KMS-11 (cell line): ENCODE data around the gene VPS11.

Experiments used
- H2AFZ ChIP-seq: fragments of 200-600 bp; sonication (generic); 2 replicates; pipeline ENCODE4 v1.6.1; 2016; ENCODE audit warnings: antibody characterized with exemption, mixed run types, low read depth
- H3K27ac ChIP-seq: fragments of 200-600 bp; sonication (generic); 2 replicates; pipeline ENCODE4 v1.6.1; 2016; ENCODE audit warnings: mild to moderate bottlenecking, mixed run types
- H3K27me3 ChIP-seq: fragments of 200-600 bp; sonication (generic); 2 replicates; pipeline ENCODE4 v1.6.1; 2017; ENCODE audit warnings: mild to moderate bottlenecking, low read depth, mixed run types, moderate library complexity; ENCODE audit not compliant: insufficient read depth
- H3K36me3 ChIP-seq: fragments of 200-600 bp; sonication (generic); 2 replicates; pipeline ENCODE4 v1.6.1; 2017; ENCODE audit warnings: mild to moderate bottlenecking, mixed run types; ENCODE audit not compliant: insufficient read depth
- H3K4me1 ChIP-seq: fragments of 200-600 bp; sonication (generic); 2 replicates; pipeline ENCODE4 v1.6.1; 2016; ENCODE audit warnings: mild to moderate bottlenecking, low read depth, mixed run types; ENCODE audit not compliant: poor library complexity, severe bottlenecking
- H3K4me2 ChIP-seq: fragments of 200-600 bp; sonication (generic); 2 replicates; pipeline ENCODE4 v1.7.0; 2016; ENCODE audit warnings: mild to moderate bottlenecking, mixed run types
- H3K4me3 ChIP-seq: fragments of 200-600 bp; sonication (generic); IDR thresholded peaks from 2 replicates; pipeline ENCODE4 v1.6.1; 2017; ENCODE audit warnings: low read depth, low read length, mixed read lengths; ENCODE audit not compliant: insufficient read depth
- H3K79me2 ChIP-seq: fragments of 200-600 bp; sonication (generic); 2 replicates; pipeline ENCODE4 v1.6.1; 2016; ENCODE audit warnings: low read depth, mixed run types; ENCODE audit not compliant: insufficient read depth
- H3K9ac ChIP-seq: fragments of 200-600 bp; sonication (generic); 2 replicates; pipeline ENCODE4 v1.6.1; 2016; ENCODE audit warnings: mild to moderate bottlenecking, mixed run types
- H4K20me1 ChIP-seq: fragments of 200-600 bp; sonication (generic); 2 replicates; pipeline ENCODE4 v1.6.1; 2016; ENCODE audit warnings: mild to moderate bottlenecking, mixed run types; ENCODE audit not compliant: insufficient read depth
- TF ChIP-seq, protein P1 (sequence below): fragments of 200-600 bp; sonication (generic); conservative IDR thresholded peaks from 2 replicates; pipeline ENCODE4 v1.6.1; 2017; ENCODE audit warnings: low read depth, mild to moderate bottlenecking, antibody characterized with exemption, low read length, moderate library complexity, mixed read lengths

VPS11 gene

DNA sequence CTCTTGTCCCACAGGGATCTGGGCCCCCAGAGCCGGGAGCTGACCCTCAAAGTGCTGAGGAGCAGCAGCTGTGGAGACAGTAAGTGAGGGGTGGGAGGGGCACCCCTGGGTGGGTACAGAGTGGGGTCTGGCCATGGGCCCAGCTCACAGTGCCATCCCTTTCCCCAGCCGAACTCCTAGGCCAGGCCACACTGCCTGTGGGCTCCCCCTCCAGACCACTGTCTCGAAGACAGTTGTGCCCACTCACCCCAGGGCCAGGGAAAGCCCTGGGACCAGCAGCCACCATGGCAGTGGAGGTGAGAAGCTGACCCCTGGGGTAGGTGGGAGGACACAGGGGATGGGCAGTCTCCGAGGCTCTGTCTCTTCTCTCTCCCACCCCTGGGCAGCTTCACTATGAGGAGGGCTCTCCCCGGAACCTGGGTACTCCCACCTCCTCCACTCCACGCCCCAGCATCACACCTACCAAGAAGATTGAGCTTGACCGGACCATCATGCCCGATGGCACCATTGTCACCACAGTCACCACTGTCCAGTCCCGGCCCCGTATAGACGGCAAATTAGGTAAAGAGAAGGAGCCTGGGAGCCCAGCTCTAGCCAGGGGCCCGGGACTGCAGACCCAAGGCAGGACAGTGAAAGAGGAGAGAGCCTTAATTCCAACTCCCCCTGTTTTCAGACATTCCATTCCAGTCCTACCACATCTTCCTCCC, 44.8 kb downstream of the VPS11 start:
- Histone ChIP-seq H3K27me3 (no peaks in the 10 kb centered on the region), H3K9ac (no peak overlapping the region), H2AFZ (no peak overlapping the region), H3K4me2 (no peak overlapping the region), H3K27ac (no peak overlapping the region), H3K4me3 (no peak overlapping the region), H3K4me1 (peaks cover 10% of the 10 kb centered on the region), H3K79me2 (peaks cover 16% of the 10 kb centered on the region), H3K36me3 (no peaks in the 10 kb centered on the region), H4K20me1 (no peaks in the 10 kb centered on the region)
- TF ChIP-seq, protein P1, sequence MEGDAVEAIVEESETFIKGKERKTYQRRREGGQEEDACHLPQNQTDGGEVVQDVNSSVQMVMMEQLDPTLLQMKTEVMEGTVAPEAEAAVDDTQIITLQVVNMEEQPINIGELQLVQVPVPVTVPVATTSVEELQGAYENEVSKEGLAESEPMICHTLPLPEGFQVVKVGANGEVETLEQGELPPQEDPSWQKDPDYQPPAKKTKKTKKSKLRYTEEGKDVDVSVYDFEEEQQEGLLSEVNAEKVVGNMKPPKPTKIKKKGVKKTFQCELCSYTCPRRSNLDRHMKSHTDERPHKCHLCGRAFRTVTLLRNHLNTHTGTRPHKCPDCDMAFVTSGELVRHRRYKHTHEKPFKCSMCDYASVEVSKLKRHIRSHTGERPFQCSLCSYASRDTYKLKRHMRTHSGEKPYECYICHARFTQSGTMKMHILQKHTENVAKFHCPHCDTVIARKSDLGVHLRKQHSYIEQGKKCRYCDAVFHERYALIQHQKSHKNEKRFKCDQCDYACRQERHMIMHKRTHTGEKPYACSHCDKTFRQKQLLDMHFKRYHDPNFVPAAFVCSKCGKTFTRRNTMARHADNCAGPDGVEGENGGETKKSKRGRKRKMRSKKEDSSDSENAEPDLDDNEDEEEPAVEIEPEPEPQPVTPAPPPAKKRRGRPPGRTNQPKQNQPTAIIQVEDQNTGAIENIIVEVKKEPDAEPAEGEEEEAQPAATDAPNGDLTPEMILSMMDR, result no peak

DNA sequence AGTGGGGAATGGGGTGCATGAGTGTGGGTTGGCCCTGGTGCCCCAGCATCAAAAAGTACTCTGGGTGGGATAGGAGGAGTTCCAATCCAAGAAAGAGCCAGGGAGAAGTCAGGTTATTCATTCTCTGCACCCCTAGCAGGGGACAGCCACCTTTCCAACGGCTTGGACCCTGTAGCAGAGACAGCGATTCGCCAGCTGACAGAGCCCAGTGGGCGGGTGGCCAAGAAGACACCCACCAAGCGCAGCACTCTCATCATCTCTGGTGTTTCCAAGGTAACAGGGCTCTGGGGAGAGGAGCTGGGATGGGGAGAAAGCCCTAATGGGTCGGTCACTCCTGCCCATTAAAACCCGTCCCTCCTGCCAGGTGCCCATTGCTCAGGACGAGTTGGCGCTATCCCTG, 46.1 kb downstream of the VPS11 start:
- Histone ChIP-seq H3K27me3 (no peaks in the 10 kb centered on the region), H3K4me1 (peaks cover 6% of the 10 kb centered on the region), H3K9ac (no peak overlapping the region), H3K27ac (no peak overlapping the region), H4K20me1 (no peaks in the 10 kb centered on the region), H3K4me3 (no peak overlapping the region), H3K4me2 (no peak overlapping the region), H3K36me3 (no peaks in the 10 kb centered on the region), H3K79me2 (peaks cover 9% of the 10 kb centered on the region; the same call in 1 of the 2 replicates), H2AFZ (no peak overlapping the region)
- TF ChIP-seq, protein P1, result no peak

DNA sequence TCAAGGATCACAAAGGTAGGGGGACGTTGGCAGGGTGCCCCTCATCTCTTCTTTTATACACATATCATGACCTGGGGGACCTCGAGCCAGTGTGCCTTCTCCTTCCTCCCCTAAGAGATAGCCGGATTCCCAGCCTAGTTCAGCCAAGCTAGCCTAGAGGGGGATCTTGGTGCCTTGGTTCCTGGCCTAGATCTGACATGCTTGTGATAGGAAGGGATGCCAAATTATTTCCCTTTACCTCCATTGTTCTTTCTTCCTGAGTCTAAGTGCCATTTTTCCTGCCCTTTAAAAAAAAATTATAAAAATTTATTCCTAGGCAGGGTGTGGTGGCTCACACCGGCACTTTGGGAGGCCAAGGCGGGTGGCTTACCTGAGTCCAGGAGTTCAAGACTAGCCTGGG, 46.7 kb downstream of the VPS11 start:
- H3K27me3 ChIP-seq, result no peaks in the 10 kb centered on the region
- no peak overlapping the region for H2AFZ ChIP-seq
- H3K36me3 ChIP-seq, result no peaks in the 10 kb centered on the region
- H3K4me2 ChIP-seq, result no peak overlapping the region
- H3K4me1 ChIP-seq, result peaks cover 3% of the 10 kb centered on the region
- H3K27ac ChIP-seq, result no peak overlapping the region
- H4K20me1 ChIP-seq, result no peaks in the 10 kb centered on the region
- H3K79me2 ChIP-seq, result peaks cover 3% of the 10 kb centered on the region; the same call in 1 of the 2 replicates
- no peak overlapping the region for H3K9ac ChIP-seq
- H3K4me3 ChIP-seq, result no peak overlapping the region
- TF ChIP-seq, protein P1, result no peak

DNA sequence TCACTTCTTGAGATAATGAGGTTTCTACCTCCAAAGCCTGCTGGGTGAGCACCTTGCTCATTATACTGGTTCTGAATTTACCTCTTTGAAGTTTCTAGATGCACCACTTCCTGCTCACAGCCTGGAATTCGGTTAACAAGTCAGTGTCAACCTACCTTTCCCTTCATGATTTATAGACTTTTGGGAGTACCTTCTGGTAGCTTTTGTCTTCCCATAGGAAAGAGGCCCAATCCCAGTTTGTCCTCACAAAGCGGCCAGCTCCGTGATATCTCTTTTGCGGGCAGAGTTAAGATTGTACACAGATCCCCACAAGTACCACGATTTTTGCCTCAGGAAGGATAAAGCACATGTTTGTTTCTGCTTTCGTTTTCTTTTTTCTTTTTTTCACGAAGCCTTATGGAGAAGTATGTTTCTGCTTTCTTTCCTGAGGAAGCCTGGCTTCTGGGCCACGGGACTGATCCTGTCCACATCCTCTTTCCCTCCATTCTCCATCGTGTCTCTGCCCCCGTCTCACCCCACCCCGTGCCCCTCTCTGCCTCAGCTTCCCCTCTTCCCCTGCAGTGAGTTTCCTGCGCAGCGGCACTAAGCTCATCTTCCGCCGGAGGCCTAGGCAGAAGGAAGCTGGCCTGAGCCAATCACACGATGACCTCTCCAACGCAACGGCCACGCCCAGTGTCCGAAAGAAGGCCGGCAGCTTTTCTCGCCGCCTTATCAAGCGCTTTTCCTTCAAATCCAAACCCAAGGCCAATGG, 48.0 kb downstream of the VPS11 start:
- H3K27me3 ChIP-seq, result no peaks in the 10 kb centered on the region
- H2AFZ ChIP-seq, result no peak overlapping the region
- H3K4me1 ChIP-seq, result peaks cover 15% of the 10 kb centered on the region
- H3K27ac ChIP-seq, result no peak overlapping the region
- H3K4me2 ChIP-seq, result no peak overlapping the region
- H3K36me3 ChIP-seq, result no peaks in the 10 kb centered on the region
- no peak overlapping the region for H3K4me3 ChIP-seq
- H3K9ac ChIP-seq, result no peak overlapping the region
- no peaks in the 10 kb centered on the region for H3K79me2 ChIP-seq
- H4K20me1 ChIP-seq, result no peaks in the 10 kb centered on the region
- TF ChIP-seq, protein P1, result no peak
